B cell (primary cell): ENCODE results near the gene NOS1AP.

Experiments
- CTCF ChIP-seq: fragments of 200-600 bp; IDR thresholded peaks from one replicate; pipeline ENCODE4 v1.8.0; 2022; ENCODE audit warnings: antibody characterized with exemption, mild to moderate bottlenecking
- EZH2 ChIP-seq: IDR thresholded peaks from 2 replicates; pipeline ENCODE4 v1.6.1; 2012; ENCODE audit warnings: borderline replicate concordance, low read depth, mild to moderate bottlenecking, moderate library complexity, low read length; ENCODE audit not compliant: insufficient read depth, poor library complexity, severe bottlenecking

DNA sequence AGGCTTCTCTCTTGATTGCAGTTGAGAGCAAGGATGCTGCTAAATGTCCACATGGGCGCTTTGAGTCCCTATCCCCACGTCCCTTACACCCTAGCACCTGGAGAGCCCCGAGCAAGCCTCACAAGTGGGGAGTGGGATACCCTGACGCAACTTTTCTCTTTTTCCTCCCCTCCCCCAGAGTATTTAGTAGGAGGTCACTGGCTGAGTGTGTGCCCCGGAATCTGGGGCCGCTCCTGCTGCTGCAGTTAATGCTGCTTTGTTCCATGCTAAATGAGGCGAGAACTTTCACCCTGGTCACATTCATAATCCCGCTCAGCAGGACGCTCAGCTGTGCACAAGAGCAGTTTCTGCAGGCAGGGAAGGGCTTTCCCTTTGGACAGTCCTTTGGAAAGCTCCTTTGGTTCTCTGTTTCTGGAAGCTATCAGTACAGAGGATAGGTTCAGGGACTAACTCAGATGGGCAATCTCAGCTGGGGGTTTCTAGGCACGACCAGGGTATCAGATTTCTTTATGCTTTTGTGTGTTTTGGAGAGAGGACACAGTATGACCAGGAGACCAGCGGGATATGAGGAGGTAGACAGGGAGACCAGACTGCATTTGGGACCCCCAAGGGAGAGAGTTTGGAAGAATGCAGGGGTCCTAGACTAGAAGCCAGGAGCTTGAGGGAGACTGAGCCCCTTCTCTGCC lies 75.9 kb downstream of the NOS1AP start:
- TF ChIP-seq CTCF (no peak), EZH2 (no peak)
